Mesothelial cell of epicardium (in vitro differentiated cells): ENCODE results near the gene RTP5. TPM values are rescaled to one million over a fixed set of nuclear protein-coding genes. Genes with fewer than 3 reads are reported as not detected.

ENCODE experiments used
- DNase-seq, 2 experiments: peaks; one replicate each; pipeline ENCODE4 v3.0.0; 2021; ENCODE audit warnings: low spot score in 2 of 2; ENCODE audit not compliant: unreplicated experiment in 2 of 2
- H3K27ac Mint-ChIP-seq: 2 replicates; pipeline ENCODE4 v1.8.0; 2021; ENCODE audit warnings: mixed read lengths
- H3K27me3 Mint-ChIP-seq: 2 replicates; pipeline ENCODE4 v1.8.0; 2021; ENCODE audit warnings: low read depth, mixed read lengths
- H3K36me3 Mint-ChIP-seq: 2 replicates; pipeline ENCODE4 v1.8.0; 2021; ENCODE audit warnings: mixed read lengths
- H3K4me1 Mint-ChIP-seq: 2 replicates; pipeline ENCODE4 v1.8.0; 2021; ENCODE audit warnings: mixed read lengths
- H3K4me3 Mint-ChIP-seq: 2 replicates; pipeline ENCODE4 v1.8.0; 2021; ENCODE audit warnings: mild to moderate bottlenecking, moderate library complexity, mixed read lengths
- H3K9me3 Mint-ChIP-seq: 2 replicates; pipeline ENCODE4 v1.8.0; 2021; ENCODE audit warnings: mixed read lengths
- CTCF ChIP-seq: fragments of 200-600 bp; sonication (generic); IDR thresholded peaks from one replicate; pipeline ENCODE4 v1.5.0; 2021; ENCODE audit warnings: antibody characterized with exemption; ENCODE audit not compliant: unreplicated experiment
- total RNA-seq: library from RNA; stranded (reverse); gene quantifications from 3 replicates; pipeline ENCODE4 v1.2.1, GENCODE V29; 2021

RTP5 gene
- total RNA-seq, 1 donor from 2014 or later = not detected

- H3K36me3 Mint-ChIP-seq = no peaks in the 10 kb centered on the region
- no peaks in the 10 kb centered on the region for H3K4me1 Mint-ChIP-seq
- H3K4me3 Mint-ChIP-seq = no peak overlapping the region
- no peak for TF ChIP-seq CTCF
- H3K27me3 Mint-ChIP-seq = peaks cover 17% of the 10 kb centered on the region
- H3K27ac Mint-ChIP-seq = no peak overlapping the region
- no peak for DNase-seq
- H3K9me3 Mint-ChIP-seq = no peaks in the 10 kb centered on the region
Observed at GRCh38 chr2:241850544-241851324, 18.8 kb upstream of the RTP5 start.

- no peak for DNase-seq
- peaks cover 9% of the 10 kb centered on the region for H3K27me3 Mint-ChIP-seq
Observed at GRCh38 chr2:241851325-241852115, 18.0 kb upstream of the RTP5 start.

GRCh38 chr2:241852116-241852980, 17.2 kb upstream of the RTP5 start:
- H3K4me3 Mint-ChIP-seq = no peak overlapping the region
- TF ChIP-seq CTCF = no peak
- H3K36me3 Mint-ChIP-seq = no peaks in the 10 kb centered on the region
- H3K27me3 Mint-ChIP-seq = peaks cover 5% of the 10 kb centered on the region
- H3K4me1 Mint-ChIP-seq = no peaks in the 10 kb centered on the region
- no peaks in the 10 kb centered on the region for H3K9me3 Mint-ChIP-seq
- peak in 1 of 2 experiments; percentile 16 for DNase-seq
- H3K27ac Mint-ChIP-seq = no peak overlapping the region

More at GRCh38 chr2:241851325-241852115, 18.0 kb upstream of the RTP5 start:
- Mint-ChIP-seq H3K4me1 (no peaks in the 10 kb centered on the region), H3K27ac (no peak overlapping the region), H3K4me3 (no peak overlapping the region), H3K9me3 (no peaks in the 10 kb centered on the region), H3K36me3 (no peaks in the 10 kb centered on the region)
- no peak for TF ChIP-seq CTCF

- Mint-ChIP-seq H3K9me3 (no peaks in the 10 kb centered on the region), H3K4me3 (no peak overlapping the region), H3K27me3 (peaks cover 5% of the 10 kb centered on the region), H3K36me3 (no peaks in the 10 kb centered on the region), H3K27ac (no peak overlapping the region), H3K4me1 (peaks cover under 1% of the 10 kb centered on the region)
- DNase-seq = no peak
- TF ChIP-seq CTCF = no peak
Observed at GRCh38 chr2:241852981-241853631, 16.4 kb upstream of the RTP5 start.
